ACC112 (cell line): ENCODE measurements around the gene PAFAH1B2.
"Not testable (repeated sequence)": the region's sequence is repeated elsewhere in the genome, so short reads cannot be mapped to it uniquely, and the experiment has no call there.

Source experiments
- H2AFZ ChIP-seq: fragments of 200-600 bp; sonication (generic); one replicate; pipeline ENCODE4 v1.6.0; 2017; ENCODE audit warnings: antibody characterized with exemption, low read length; ENCODE audit not compliant: unreplicated experiment
- H3K27ac ChIP-seq: fragments of 200-600 bp; sonication (generic); 2 replicates; pipeline ENCODE4 v1.5.1; 2014; ENCODE audit warnings: low read depth, mild to moderate bottlenecking, antibody characterized with exemption, low read length, moderate library complexity
- H3K27me3 ChIP-seq: fragments of 200-600 bp; sonication (generic); 2 replicates; pipeline ENCODE4 v1.6.1; 2014; ENCODE audit warnings: mild to moderate bottlenecking, antibody characterized with exemption, low read length, moderate library complexity, mixed read lengths; ENCODE audit not compliant: insufficient read depth
- H3K36me3 ChIP-seq: fragments of 200-600 bp; sonication (generic); 2 replicates; pipeline ENCODE4 v1.6.1; 2016; ENCODE audit warnings: mild to moderate bottlenecking, antibody characterized with exemption, low read length, moderate library complexity, mixed read lengths; ENCODE audit not compliant: insufficient read depth
- H3K4me1 ChIP-seq: fragments of 200-600 bp; sonication (generic); one replicate; pipeline ENCODE4 v1.6.1; 2016; ENCODE audit warnings: low read length, mixed read lengths; ENCODE audit not compliant: insufficient read depth, unreplicated experiment, control insufficient read depth
- H3K4me3 ChIP-seq: fragments of 200-600 bp; sonication (generic); 2 replicates; pipeline ENCODE4 v1.5.1; 2014; ENCODE audit warnings: mild to moderate bottlenecking, low read depth, low read length
- H3K79me2 ChIP-seq: fragments of 200-600 bp; sonication (generic); one replicate; pipeline ENCODE4 v1.6.0; 2016; ENCODE audit warnings: low read length; ENCODE audit not compliant: control insufficient read depth, unreplicated experiment, insufficient read depth

The PAFAH1B2 gene

DNA sequence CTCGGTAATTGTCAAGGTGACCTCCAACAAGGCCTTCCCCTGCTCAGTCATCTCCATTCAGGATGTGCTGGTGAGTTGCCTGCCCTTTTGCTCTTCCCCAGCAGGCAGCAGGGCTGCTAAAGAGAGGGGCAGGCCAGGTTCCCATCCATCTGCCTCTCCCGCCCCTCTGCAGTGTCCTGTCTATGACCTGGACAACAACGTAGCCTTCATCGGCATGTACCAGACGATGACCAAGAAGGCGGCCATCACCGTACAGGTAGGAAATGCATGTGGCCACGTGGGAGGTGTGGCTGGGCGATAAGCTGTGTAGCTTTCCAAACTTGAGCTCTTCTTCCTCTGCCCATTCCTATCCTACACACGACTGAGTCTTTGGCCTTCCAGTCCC lies 38.5 kb downstream of the PAFAH1B2 start:
- Histone ChIP-seq H3K79me2 (peaks cover 11% of the 10 kb centered on the region), H3K27ac (no peak overlapping the region), H2AFZ (no peak overlapping the region), H3K36me3 (no peaks in the 10 kb centered on the region), H3K4me1 (peaks cover 24% of the 10 kb centered on the region), H3K4me3 (no peak overlapping the region), H3K27me3 (no peaks in the 10 kb centered on the region)

DNA sequence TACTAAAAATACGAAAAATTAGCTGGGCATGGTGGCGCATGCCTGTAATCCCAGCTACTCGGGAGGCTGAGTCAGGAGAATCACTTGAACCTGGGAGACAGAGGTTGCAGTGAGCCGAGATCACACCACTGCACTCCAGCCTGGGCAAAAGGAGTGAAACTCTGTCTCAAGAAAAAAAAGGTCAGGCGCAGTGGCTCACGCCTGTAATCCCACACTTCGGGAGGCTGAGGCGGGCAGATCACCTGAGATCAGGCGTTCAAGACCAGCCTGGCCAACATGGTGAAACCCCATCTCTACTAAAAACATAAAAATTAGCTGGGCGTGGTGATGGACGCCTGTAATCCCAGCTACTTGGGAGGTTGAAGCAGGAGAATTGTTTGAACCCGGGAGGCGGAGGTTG lies 39.1 kb downstream of the PAFAH1B2 start:
- not testable (repeated sequence) for H3K27ac ChIP-seq, H3K36me3 ChIP-seq, H3K27me3 ChIP-seq, H3K4me3 ChIP-seq, H2AFZ ChIP-seq
- H3K79me2 ChIP-seq, result peaks cover 11% of the 10 kb centered on the region
- peaks cover 18% of the 10 kb centered on the region for H3K4me1 ChIP-seq

DNA sequence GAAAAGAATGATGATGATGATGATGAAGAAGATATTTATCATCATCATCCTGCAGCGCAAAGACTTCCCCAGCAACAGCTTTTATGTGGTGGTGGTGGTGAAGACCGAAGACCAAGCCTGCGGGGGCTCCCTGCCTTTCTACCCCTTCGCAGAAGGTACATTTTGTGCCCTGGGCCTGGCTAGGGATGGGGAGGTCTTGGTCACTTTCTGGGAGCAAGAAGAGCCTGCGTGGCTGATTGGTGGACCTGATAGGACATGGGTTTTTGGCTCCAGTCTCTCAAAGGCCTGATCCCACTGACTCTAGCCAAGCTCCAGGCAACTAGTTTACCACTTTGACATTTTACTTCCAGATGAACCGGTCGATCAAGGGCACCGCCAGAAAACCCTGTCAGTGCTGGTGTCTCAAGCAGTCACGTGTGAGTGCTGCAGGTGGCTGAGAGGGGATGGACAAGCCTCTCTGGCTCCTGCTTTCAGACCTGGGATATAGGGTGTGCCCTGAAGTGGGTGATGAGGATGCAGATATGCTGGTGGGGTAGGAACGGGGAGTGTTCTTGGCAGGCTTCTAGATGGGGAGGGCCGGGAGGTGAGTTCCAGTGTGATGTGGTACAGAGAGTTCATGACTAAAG lies 39.8 kb downstream of the PAFAH1B2 start:
- H3K27me3 ChIP-seq, result no peaks in the 10 kb centered on the region
- H3K4me3 ChIP-seq, result no peak overlapping the region
- H3K79me2 ChIP-seq, result peaks cover 11% of the 10 kb centered on the region
- no peaks in the 10 kb centered on the region for H3K36me3 ChIP-seq
- H3K4me1 ChIP-seq, result peaks cover 17% of the 10 kb centered on the region
- H3K27ac ChIP-seq, result no peak overlapping the region
- H2AFZ ChIP-seq, result no peak overlapping the region

DNA sequence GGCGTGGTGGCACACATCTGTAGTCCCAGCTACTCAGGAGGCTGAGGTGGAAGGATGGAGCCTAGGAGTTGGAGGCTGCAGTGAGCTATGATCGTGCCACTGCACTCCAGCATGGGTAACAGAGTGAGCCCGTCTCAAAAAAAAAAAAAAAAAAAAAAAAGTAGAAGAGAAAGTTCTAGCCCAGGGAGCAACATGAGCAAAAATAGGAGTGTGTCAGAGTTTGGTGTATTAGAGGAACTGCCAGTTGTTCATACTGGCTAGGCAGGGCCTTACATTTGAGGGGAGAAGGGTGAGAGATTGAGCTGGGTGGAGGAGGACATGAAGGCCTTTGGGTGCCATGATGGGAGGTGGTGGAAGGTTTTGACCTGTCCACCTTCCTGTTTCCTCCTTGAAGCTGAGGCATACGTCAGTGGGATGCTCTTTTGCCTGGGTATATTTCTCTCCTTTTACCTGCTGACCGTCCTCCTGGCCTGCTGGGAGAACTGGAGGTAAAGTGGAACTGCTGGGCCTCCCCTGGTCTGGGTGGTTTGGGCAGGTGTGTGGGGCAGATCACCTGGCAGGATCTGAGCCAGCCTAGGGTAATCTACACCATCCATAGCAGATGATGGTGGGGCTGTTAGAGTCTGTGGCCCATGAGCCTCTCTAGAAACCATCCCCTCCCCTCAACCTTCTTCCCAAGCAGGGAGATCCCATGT lies 41.8 kb downstream of the PAFAH1B2 start:
- peaks cover 3% of the 10 kb centered on the region for H3K4me1 ChIP-seq

DNA sequence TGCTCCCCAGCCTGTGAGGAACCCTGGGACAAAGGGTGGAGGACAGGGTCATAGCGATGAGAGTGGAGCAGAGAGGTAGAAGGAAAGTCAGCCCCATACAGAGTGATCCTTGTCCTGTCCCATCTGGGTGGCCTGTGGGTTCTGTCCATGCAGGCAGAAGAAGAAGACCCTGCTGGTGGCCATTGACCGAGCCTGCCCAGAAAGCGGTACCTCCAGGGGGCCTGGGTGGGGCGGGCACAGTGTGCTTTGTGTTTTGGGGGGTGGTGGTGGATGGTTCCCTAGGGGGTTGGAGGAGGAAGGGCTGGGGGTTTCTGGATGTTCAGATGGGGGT lies 42.3 kb downstream of the PAFAH1B2 start:
- H3K27me3 ChIP-seq, result no peaks in the 10 kb centered on the region
- no peaks in the 10 kb centered on the region for H3K4me1 ChIP-seq
- H3K4me3 ChIP-seq, result no peak overlapping the region
- no peaks in the 10 kb centered on the region for H3K79me2 ChIP-seq
- no peak overlapping the region for H3K27ac ChIP-seq
- no peaks in the 10 kb centered on the region for H3K36me3 ChIP-seq
- no peak overlapping the region for H2AFZ ChIP-seq

More for the DNA sequence above, 41.8 kb downstream of the PAFAH1B2 start:
- Histone ChIP-seq H2AFZ (no peak overlapping the region), H3K27me3 (no peaks in the 10 kb centered on the region), H3K79me2 (no peaks in the 10 kb centered on the region), H3K36me3 (no peaks in the 10 kb centered on the region), H3K27ac (no peak overlapping the region), H3K4me3 (no peak overlapping the region)

DNA sequence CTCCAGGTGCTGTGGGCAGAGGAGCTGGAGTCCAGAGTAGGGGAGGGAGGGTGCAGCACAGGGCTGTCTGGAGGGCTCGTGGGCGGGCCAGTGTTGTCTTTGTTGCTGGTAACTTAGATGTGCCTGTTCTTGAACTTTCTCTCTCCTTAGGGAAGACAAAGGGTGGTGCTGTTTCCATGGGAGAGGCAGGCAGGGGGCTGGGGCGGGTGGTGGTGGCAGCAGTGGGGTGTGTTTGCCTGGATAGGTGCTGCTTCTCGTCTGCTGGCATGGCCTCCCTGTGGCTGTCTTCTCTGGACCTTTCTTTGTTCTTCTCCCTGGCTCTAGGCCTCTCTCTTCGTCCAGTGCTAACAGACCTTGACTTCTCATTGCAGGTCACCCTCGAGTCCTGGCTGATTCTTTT lies 42.9 kb downstream of the PAFAH1B2 start:
- no peak overlapping the region for H2AFZ ChIP-seq
- no peak overlapping the region for H3K4me3 ChIP-seq
- H3K27ac ChIP-seq, result no peak overlapping the region
- no peaks in the 10 kb centered on the region for H3K27me3 ChIP-seq
- H3K4me1 ChIP-seq, result no peaks in the 10 kb centered on the region
- H3K36me3 ChIP-seq, result no peaks in the 10 kb centered on the region
- no peaks in the 10 kb centered on the region for H3K79me2 ChIP-seq

DNA sequence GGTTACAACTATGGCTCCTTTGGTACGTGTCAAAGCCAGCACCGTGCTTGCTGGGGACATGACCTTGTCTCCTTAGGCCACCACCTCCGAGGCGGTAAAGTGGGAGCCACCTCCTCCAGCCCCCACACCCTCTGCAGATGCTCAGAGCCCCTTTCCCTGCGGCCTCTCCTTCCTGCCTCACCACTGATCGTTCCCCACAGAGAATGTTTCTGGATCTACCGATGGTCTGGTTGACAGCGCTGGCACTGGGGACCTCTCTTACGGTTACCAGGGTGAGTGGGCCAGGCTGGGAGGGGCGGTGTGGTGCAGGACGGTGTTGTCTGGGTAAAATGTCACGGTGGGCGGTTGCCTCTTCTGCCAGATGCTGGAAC lies 43.3 kb downstream of the PAFAH1B2 start:
- Histone ChIP-seq H3K4me3 (no peak overlapping the region), H3K36me3 (no peaks in the 10 kb centered on the region), H3K27me3 (no peaks in the 10 kb centered on the region), H3K4me1 (no peaks in the 10 kb centered on the region), H2AFZ (no peak overlapping the region), H3K27ac (no peak overlapping the region), H3K79me2 (no peaks in the 10 kb centered on the region)

DNA sequence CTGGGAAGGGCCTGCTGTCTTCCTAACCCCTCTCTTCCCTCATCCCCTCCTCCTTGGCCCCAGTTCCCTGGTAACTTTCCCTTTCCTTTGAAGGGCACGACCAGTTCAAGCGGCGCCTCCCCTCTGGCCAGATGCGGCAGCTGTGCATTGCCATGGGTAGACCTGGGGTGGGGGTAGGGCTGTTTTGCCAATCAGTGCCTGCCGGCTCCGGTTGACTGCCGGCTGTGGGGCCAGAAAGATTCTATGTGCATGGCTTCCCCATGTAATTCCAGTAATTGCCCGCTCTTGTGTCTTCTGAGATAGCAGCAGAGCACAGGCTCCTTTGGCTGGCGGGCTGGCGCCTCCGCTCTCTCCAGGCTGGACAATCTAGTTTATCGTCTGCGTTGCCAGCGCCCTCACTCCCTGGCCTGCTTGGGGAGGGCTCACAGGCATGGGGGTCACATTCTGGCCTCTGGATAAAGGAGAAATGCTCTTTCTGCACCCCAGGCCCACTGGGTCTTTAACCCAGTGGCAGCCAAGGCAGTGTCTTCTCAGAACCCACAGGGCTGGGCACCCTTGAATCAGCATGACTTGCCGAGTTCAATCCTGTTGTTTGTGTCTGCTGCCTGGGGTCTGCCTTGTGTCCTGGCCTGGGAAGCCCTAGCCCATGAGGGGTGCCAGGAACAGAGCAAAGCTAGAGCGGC lies 43.9 kb downstream of the PAFAH1B2 start:
- no peaks in the 10 kb centered on the region for H3K79me2 ChIP-seq
- no peaks in the 10 kb centered on the region for H3K27me3 ChIP-seq
- no peak overlapping the region for H3K27ac ChIP-seq
- no peak overlapping the region for H2AFZ ChIP-seq
- no peaks in the 10 kb centered on the region for H3K4me1 ChIP-seq
- no peak overlapping the region for H3K4me3 ChIP-seq
- no peaks in the 10 kb centered on the region for H3K36me3 ChIP-seq

DNA sequence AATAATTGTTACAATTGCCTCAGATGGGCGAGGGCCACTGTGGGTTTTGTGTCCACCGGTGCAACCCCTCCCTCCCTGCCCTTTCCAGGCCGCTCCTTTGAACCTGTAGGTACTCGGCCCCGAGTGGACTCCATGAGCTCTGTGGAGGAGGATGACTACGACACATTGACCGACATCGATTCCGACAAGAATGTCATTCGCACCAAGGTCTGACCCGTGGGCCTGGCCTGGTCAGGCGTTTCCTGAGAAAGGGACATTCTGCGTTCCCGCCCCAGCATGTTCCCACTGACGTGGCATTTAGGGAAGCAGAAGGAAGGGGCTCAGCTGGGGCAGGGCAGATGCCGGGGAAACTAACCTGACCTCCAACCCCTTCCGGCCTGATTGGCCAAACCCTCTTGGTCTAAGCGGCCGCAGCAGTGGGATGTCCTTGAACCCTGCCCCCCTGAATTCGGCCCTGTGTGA lies 44.6 kb downstream of the PAFAH1B2 start:
- no peak overlapping the region for H2AFZ ChIP-seq
- no peaks in the 10 kb centered on the region for H3K4me1 ChIP-seq
- H3K27ac ChIP-seq, result no peak overlapping the region
- no peaks in the 10 kb centered on the region for H3K79me2 ChIP-seq
- H3K36me3 ChIP-seq, result no peaks in the 10 kb centered on the region
- no peaks in the 10 kb centered on the region for H3K27me3 ChIP-seq
- H3K4me3 ChIP-seq, result no peak overlapping the region

DNA sequence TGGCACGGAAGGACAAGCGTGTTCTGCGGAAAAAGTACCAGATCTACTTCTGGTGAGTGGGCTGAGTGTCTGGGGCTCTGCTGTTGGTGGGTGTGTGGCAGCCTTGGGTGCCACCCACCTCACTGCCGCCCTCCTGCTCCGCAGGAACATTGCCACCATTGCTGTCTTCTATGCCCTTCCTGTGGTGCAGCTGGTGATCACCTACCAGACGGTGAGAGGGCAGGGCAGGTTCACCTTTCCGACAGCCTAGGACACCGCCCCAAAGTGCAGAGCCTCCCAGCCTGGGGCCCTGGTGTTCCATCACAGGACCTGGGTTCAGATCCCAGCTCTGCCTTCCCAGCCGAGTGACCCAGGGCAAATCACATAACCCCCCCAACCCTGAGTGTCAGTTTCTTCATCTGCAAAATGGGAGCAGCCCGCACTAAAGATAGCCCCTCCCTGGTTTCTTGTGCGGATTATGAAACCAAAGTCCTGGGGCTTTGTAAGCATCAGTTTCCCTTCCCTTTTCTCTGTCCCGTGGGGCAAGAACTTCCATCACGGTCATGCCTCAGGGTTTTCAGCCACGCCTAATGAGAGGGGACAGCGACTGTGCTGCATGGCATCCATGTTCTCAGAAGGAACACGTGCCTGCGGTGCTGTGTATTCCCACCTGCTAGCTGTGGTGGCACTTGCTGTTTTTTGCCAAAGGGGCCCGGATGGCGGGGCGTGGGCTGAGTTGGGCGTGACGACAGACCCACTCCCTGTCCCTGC lies 45.3 kb downstream of the PAFAH1B2 start:
- no peak overlapping the region for H3K27ac ChIP-seq

More for the DNA sequence above, 45.3 kb downstream of the PAFAH1B2 start:
- H3K79me2 ChIP-seq, result no peaks in the 10 kb centered on the region
- no peak overlapping the region for H3K4me3 ChIP-seq
- H2AFZ ChIP-seq, result no peak overlapping the region
- no peaks in the 10 kb centered on the region for H3K36me3 ChIP-seq
- no peaks in the 10 kb centered on the region for H3K27me3 ChIP-seq
- H3K4me1 ChIP-seq, result no peaks in the 10 kb centered on the region
